HG03571 (cell line): ENCODE results near the gene RALB.
A peak's percentile ranks its signal among the peaks of the same experiment; 100 is the strongest.

Source experiments
- ATAC-seq: cut with Tn5 transposase; IDR thresholded peaks from one replicate; pipeline ENCODE4 v1.9.1; 2021; ENCODE audit not compliant: unreplicated experiment

The RALB gene

DNA sequence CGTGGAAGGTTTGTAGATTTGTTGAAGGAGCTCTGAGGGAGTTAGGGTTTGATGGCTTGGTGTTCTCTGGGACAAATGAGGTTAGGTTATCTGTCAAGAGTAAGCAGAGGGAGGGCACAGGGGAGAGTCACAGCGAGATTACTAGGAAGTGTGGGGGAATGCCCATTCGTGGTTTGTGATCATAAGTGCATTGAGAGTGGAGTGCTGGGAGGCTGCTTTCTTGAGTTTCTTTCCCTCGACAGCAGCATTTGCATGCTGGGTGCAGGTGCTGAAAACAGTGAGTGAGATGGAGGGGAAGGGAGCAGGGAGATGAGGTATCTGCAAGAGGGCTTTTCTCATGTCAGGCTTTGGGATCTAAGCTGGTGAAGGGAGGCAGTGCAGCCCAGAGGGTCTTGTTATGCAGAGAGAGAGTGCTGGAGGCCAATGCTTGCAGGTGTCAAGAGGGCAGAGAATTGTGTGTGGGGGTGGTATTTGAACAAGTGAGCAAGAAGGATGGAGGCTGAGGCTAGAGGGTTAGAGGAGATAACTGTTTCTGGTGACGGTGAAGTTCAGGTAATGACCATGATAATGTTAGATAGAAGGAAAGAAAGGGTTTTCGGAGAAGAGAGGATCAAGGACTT is 8.8 kb downstream of the RALB start:
- ATAC-seq, result peak; percentile 65

GRCh38 chr2:120262150-120262549 is 9.5 kb downstream of the RALB start:
- no peak for ATAC-seq

DNA sequence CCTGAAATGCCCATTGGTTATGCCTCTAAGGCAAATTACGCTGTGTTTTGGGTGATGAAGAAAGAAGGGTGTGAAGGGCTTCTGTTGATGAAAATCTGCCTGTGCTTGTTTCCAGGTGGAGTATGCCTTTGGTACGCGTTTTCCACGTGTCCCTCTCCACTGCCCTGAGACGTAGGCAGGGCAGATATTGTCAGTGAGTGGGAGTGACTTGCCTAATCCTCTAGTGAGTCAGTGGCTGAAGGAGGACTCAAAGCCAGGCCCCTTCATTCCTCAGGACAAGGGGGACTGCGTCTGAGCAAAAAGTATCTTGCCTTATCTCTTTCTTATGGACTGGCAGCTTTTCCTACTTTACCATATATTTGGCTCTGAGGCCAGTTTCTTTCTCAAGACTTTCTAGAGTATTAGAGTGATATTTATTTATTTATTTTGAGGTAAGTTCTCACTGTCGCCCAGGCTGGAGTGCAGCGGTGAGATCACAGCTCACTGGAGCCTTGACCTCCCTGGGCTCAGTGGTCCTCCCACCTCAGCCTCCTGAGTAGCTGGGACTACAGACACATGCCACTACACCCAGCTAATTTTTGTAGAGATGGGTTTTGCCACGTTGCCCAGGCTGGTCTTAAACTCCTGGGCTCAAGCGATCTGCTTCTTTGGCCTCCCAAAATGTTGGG is 10.2 kb downstream of the RALB start:
- no peak for ATAC-seq

DNA sequence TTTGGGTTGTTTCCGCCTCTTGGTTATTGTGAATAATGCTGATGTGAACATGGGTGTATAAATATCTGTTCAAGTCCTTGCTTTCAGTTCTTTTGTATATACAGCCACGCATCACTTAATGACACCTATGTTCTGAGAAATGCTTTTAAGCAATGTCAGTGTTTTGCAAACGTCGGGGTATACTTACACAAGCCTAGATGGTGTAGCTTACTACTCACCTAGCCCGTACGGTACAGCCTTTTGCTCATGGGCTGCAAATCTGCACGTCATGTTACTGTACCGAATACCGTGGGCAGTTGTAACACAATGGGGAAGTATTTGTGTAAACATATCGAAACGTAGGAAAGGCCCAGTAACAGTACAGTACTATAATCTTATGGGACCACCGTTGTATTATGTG is 12.4 kb downstream of the RALB start:
- ATAC-seq, result no peak

DNA sequence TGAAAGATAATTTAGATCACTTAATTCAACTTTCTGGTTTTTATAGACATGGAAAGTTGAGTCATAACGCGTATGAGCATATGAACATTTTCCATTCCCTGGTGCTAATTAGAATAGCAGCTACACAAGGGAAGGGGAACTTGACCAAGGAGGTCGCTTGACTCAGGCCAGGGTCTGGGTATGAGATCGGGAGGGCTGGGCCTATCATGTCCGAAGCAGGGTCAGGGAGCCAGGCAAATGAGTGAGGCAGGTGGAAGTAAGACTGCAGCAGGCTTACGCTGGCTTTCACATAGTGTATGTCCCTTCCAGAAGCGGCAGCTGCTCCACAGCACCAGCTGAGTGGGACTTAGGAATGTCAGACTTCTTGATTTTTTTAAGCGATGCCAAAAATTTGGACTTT is 14.7 kb downstream of the RALB start:
- ATAC-seq, result no peak

DNA sequence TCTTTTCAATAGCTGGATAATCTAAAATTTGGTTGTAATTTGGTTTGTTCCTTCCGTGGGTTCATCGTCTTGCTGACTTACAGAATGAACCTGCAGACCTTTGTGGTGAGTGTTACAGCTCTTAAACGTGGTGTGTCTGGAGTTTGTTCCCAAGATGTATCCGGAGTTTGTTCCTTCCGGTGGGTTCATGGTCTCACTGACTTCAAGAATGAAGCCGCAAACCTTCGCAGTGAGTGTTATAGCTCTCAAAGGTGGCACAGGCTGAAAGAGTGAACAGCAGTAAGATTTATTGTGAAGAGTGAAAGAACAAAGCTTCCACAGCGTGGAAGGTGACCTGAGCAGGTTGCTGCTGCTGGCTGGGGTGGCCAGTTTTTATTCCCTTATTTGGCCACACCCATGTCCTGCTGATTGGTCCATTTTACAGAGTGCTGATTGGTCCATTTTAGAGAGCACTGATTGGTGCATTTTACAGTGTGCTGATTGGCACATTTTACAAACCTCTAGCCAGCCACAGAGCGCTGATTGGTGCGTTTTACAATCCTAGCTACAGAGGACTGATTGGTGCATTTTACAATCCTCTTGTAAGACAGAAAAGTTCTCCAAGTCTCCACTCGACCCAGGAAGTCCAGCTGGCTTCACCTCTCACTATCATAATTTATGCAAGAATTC is 16.6 kb downstream of the RALB start:
- no peak for ATAC-seq

DNA sequence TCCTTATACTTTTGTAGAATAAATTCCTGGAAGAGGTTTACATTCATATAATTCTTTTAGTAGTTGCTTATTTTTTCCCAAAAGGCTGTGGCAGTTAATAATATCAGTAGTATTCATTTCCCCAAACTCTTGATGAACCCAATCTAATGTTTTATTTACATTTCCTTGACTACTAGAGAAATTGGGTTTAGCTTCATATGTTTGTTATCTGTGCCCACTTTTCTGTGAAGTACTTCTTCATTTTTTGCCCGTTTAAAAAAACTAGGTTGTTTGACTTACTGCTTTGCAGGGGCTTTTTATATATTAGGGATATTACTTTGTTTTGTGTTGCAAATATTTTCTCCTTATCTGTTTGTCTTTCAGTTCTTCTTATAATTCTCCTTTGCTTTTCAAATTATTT is 17.2 kb downstream of the RALB start:
- ATAC-seq, result no peak

- no peak for ATAC-seq
These were observed 19.2 kb downstream of the RALB start for GRCh38 chr2:120271711-120272379.

DNA sequence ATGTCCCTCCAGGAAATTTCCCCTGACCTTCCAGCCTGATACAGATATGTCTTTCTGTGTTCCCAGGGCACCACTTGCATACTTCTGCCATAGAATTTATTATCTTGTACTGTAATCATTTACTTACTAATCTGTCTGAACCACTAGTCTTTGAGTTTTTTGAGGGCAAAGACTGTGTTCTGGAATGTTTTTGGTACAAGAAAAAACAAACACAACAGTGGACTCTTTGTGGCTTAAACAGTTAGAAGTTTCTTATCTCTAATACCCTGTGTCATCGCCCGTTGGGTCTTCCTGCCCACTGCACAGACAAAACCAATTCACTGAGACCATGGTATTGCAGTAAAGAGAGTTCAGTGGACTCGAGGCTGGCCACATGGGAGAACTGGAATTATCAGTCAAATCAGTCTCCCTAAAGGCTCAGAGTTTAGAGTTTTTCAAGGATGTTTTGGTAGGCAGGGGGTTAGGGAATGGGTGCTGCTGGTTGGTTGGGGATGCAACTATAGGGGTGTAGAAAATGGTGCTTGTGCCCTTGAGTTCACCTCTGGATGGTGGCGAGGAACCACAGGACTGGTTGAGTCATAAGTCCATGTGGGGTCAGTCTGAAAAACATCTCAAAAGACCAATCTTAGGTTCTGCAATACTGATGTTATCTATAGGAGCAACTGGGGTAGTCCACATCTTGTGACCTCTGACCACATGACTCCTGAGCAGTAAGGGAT is 20.3 kb downstream of the RALB start:
- ATAC-seq, result no peak

DNA sequence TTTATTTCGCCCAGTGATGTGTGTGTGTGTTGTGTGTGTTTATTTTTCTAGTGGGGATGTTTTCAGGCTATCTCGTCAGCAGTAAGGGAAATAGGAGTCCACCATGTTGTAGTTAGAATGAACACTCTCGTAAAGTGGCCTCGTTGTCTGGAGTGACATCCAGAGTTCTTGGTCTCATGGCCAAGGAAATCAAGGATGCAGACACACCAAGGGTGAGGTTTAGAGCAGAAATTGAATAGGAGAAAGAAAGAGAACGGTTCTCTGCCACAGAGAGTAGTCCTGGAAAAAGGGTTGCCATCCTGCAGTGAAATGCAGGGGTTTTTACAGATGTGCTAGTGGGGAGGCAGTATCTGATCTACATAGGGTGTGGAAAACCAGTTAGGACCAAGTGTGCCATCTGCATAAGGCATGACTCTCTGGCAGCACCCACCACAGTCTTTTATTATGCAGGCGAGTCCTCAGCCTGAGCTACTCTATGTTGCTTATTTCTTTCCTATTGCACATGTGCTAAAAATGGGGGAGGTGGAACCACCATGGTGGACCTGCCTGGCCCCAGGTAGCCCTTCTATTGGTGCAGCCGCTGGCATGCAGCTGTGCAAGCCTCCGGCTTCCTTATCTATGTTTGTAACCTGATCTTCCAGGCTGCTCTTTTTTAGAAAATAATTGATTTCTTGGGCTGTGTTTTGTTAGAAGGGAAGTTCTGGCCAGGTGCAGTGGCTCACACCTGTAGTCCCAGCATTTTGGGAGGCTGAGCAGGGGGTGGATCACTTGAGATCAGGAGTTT is 23.2 kb downstream of the RALB start:
- ATAC-seq, result no peak

GRCh38 chr2:120277505-120278205 is 25.0 kb downstream of the RALB start:
- no peak for ATAC-seq

GRCh38 chr2:120278901-120279300 is 26.2 kb downstream of the RALB start:
- ATAC-seq, result no peak

GRCh38 chr2:120279708-120280107 is 27.1 kb downstream of the RALB start:
- ATAC-seq, result no peak

GRCh38 chr2:120283649-120284048 is 31.0 kb downstream of the RALB start:
- ATAC-seq, result no peak

GRCh38 chr2:120285056-120285455 is 32.4 kb downstream of the RALB start:
- no peak for ATAC-seq

GRCh38 chr2:120287183-120288015 is 34.7 kb downstream of the RALB start:
- ATAC-seq, result peak; percentile 97

DNA sequence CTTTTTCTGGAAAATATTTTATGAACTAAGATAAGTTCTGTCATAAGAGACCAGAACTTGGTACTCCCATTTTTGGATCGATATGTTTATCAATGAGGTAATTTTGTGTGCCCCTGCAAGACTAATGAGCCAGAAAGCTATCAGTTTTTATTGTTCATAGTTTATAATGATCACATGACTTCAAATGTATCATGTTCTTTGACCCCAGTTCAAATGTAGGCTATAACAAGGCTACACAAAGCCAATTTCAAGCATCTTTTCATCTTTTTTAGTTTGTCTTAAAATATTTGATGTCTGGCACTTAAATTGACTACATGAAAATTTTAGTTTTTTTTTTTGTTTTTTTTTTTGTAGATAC is 35.3 kb downstream of the RALB start:
- ATAC-seq, result no peak

DNA sequence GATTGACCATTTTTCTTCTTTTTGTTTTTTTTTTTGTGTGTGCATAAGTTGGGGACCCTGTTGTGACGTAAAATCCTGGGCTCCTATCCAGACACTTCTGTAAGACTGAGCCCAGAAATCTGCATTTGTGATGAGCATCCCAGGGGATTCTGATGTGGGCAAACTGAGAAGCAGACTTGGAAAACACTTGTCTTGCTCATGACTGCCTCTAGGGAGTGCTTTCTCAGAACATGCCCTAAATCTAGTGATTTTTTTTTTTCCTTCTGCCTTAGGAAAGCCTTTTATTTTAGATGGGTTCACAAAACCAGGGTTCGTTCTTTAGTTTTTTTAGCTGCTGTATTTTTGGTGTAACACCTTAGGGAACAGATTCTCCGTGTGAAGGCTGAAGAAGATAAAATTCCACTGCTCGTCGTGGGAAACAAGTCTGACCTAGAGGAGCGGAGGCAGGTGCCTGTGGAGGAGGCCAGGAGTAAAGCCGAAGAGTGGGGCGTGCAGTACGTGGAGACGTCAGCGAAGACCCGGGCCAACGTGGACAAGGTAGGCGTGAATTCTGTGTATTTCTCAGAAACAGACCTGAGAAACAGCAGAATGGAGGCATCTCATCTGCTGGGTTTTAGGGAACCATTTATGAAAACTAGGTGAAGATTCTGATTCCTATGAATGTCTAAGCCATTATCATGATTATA is 36.7 kb downstream of the RALB start:
- no peak for ATAC-seq

DNA sequence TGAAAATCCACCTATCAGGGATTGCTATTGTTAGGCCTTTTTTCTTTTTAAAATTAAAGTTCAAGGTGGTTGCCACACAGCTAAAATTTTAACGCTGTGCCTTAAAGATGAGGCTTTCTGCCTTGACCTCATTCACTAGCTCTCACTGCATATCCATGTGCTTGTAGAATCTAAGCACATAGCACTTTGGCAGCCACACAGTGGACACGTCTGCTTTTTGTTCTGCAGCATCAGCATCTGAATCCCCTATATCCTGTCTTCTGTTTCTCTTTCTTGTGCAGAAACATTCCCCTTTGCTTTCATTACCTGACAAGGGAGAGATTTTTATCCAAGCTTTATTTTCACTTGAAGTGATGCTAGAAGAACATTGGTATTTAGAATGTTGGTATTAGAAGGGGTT is 38.1 kb downstream of the RALB start:
- ATAC-seq, result no peak
